ENCODE measurements around the gene PSTPIP2. TPM values are rescaled to one million over a fixed set of nuclear protein-coding genes. Genes with fewer than 3 reads are reported as not detected.

PSTPIP2 gene
- total and polyA plus RNA-seq, 2 of the 8 experiments (the other 6 are each of a cell fraction or from before 2014, with no cell fraction given), result 1.8 to 2.4 TPM

DNA sequence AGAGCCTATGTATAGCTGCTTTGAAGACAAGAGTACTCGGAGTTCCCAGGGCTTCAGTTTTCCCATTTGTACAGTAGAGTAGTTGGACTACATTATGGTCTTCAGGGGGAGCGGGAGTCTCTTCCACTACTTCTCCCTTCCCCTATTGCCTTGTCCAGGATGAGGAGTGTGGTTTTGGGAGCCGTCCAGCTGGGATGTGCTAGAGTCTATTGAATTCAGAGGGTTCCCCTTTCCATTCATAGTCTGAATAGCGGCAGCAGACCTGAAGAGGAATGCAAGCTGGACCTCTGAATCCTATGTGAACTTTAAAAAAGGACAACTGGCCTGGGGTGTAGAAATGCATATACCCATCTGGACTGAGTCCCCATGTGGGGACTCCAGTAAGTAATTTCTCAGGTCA is 61.4 kb downstream of the PSTPIP2 start:
- Histone ChIP-seq H3K4me1 (replicated peaks in 1 of 4; ENCODE audit: control insufficient read depth in 3 of 4, insufficient read depth in 4 of 4, low read length in 3 of 4) (no peaks in the 10 kb centered on the region), H3K4me3 (ENCODE audit: extremely low read depth in 1 of 4, insufficient read depth in 2 of 4, low read depth in 3 of 4, low read length in 4 of 4) (no peak overlapping the region), H3K23ac (ENCODE audit: insufficient read length) (no peak overlapping the region), H4K20me1 (replicated peaks in 1 of 2; ENCODE audit: control insufficient read depth in 1 of 2, insufficient read depth in 2 of 2, low read length in 2 of 2) (no peaks in the 10 kb centered on the region), H2AFZ (ENCODE audit: low read length) (no peak overlapping the region), H3K36me3 (ENCODE audit: control insufficient read depth in 2 of 4, insufficient read depth in 4 of 4, low read length in 3 of 4) (no peaks in the 10 kb centered on the region), H3K14ac (ENCODE audit: insufficient read length) (no peak overlapping the region), H3K18ac (ENCODE audit: extremely low read depth, low read length) (no peak overlapping the region), H4K5ac (ENCODE audit: insufficient read length, low read depth, low read length) (no peak overlapping the region), H3K23me2 (ENCODE audit: low read depth, low read length) (no peaks in the 10 kb centered on the region), H3K27me3 (replicated peaks in 1 of 4; ENCODE audit: control insufficient read depth in 3 of 4, extremely low read depth in 1 of 4, insufficient read depth in 3 of 4, low read length in 3 of 4) (no peaks in the 10 kb centered on the region), H3K79me1 (ENCODE audit: low read depth, low read length) (no peaks in the 10 kb centered on the region), H4K8ac (ENCODE audit: extremely low read depth, insufficient read depth, low read length) (no peak overlapping the region), H4K91ac (replicated peaks; ENCODE audit: insufficient read length, low read length) (no peak overlapping the region), H3K27ac (ENCODE audit: low read depth, low read length) (no peak overlapping the region), H2AK5ac (ENCODE audit: low read depth, low read length) (no peak overlapping the region), H3K4me2 (ENCODE audit: insufficient read depth in 1 of 2, low read depth in 2 of 2, low read length in 2 of 2) (no peak overlapping the region), H2BK5ac (ENCODE audit: low read depth, low read length) (no peak overlapping the region), H2BK20ac (ENCODE audit: low read length) (no peak overlapping the region), H3K4ac (replicated peaks; ENCODE audit: insufficient read length, low read depth, low read length) (no peak overlapping the region), H3K56ac (replicated peaks; ENCODE audit: insufficient read length, low read depth, low read length) (no peak overlapping the region), H3K9me3 (ENCODE audit: insufficient read depth in 2 of 2, low read depth in 1 of 2, low read length in 1 of 2) (no peaks in the 10 kb centered on the region), H3K9ac (replicated peaks in 1 of 4; ENCODE audit: extremely low read depth in 1 of 4, low read depth in 3 of 4, low read length in 3 of 4) (no peak overlapping the region), H2BK12ac (ENCODE audit: low read depth, low read length) (no peak overlapping the region), H2BK15ac (ENCODE audit: low read length) (no peak overlapping the region), H3K79me2 (ENCODE audit: control insufficient read depth in 1 of 2, insufficient read depth in 2 of 2, low read length in 2 of 2) (no peaks in the 10 kb centered on the region), H2BK120ac (replicated peaks; ENCODE audit: low read depth, low read length) (no peak overlapping the region)
- ChIA-PET POLR2A (ENCODE audit: partially characterized antibody) (no interaction called here), CTCF (ENCODE audit: partially characterized antibody) (interaction anchor here (0.6 to 1.8 kb wide), 3 partner anchors 8 to 130 kb away, joined by 3 to 4 read pairs (median 4); no protein-coding TSS in a partner anchor)
- FAIRE-seq (no peak), DNase-seq (ENCODE audit: low read depth in 1 of 2, low spot score in 2 of 2) (no peak)
- no peak for TF ChIP-seq CEBPB (IDR thresholded peaks at IDR 0.05; ENCODE audit: low read depth, low read length)
- TF ChIP-seq EGR1 (IDR thresholded peaks at IDR 0.05; ENCODE audit: borderline replicate concordance, low read depth, low read length), result no peak
- no peak for TF ChIP-seq HDAC6 (IDR thresholded peaks at IDR 0.05; ENCODE audit: low read depth, low read length)
- no peak for TF ChIP-seq NANOG (IDR thresholded peaks at IDR 0.05; ENCODE audit: insufficient read depth, low read depth, low read length, poor library complexity, severe bottlenecking)
- TF ChIP-seq BRCA1 (IDR thresholded peaks at IDR 0.05; ENCODE audit: low read depth, low read length), result no peak
- no peak for TF ChIP-seq EZH2 (IDR thresholded peaks at IDR 0.05; ENCODE audit: low read depth, low read length, severe bottlenecking)
- no peak for TF ChIP-seq ZNF274 (IDR thresholded peaks at IDR 0.05; ENCODE audit: borderline replicate concordance, extremely low read depth, low read length)
- TF ChIP-seq FOSL1 (IDR thresholded peaks at IDR 0.05; ENCODE audit: insufficient read depth, low read depth, low read length), result no peak
- TF ChIP-seq KDM1A (IDR thresholded peaks at IDR 0.05; ENCODE audit: borderline replicate concordance, low read length), result no peak
- no peak for TF ChIP-seq SIN3A (conservative IDR thresholded peaks at IDR 0.05 in 1 of 2, IDR thresholded peaks at IDR 0.05 in 1 of 2; ENCODE audit: low read depth in 1 of 2, low read length in 2 of 2)
- 86% methylated on average over 4 of the region's 4 CpGs; no CpG with 5 or more reads in 1 of the 2 experiments for WGBS, 2 experiments (ENCODE audit: extremely low coverage in 1 of 2, insufficient coverage in 1 of 2, insufficient read length in 1 of 2, insufficient replicate concordance in 2 of 2, low coverage in 1 of 2, low lambda C conversion rate in 2 of 2, missing lambda C conversion rate in 1 of 2)
